GM10847 (cell line): ENCODE measurements around the gene ITPR2.

Experiments
- POLR2A ChIP-seq: IDR thresholded peaks from 2 replicates; pipeline ENCODE4 v1.6.1; 2011; ENCODE audit not compliant: insufficient read length; ENCODE audit errors: extremely low read depth

Gene ITPR2

DNA sequence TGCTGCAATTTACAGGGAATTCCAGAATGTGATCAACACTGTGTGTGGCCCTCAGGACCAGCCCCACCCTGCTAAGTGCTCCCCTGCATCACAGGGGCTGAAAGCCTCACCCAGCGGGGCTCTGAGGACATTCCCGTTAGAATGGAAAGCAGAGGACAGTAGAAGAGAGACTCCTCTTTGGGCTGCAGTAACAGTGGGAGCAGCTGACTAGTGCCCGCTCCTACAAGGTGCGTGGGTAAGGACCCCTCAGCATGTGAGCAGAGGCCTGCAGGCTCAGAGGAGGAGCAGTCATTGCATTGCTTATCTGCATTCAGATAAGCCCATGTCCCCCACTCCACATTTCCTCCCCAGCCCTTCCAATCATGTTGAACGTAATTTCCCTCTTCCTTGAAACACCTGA lies 120.1 kb downstream of the ITPR2 start:
- no peak for TF ChIP-seq POLR2A

DNA sequence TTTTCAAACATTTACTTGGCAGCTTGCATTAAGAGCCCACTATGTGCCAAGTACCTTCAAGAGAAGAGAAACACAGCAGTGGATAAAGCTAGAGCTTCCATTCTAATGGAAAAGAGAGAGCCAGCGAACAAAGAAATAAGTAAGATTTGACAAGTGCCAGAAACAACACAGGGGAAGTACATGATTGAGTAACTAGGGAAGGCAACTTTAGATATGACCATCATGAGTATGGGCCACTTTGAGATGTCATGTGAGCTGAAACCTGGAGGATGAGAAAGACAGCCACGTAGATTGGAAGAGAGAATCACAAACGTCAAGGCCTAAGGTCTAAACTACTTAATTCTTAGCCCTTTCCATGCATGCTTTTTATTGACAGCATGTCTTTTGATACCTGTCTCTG lies 121.4 kb downstream of the ITPR2 start:
- TF ChIP-seq POLR2A = no peak

DNA sequence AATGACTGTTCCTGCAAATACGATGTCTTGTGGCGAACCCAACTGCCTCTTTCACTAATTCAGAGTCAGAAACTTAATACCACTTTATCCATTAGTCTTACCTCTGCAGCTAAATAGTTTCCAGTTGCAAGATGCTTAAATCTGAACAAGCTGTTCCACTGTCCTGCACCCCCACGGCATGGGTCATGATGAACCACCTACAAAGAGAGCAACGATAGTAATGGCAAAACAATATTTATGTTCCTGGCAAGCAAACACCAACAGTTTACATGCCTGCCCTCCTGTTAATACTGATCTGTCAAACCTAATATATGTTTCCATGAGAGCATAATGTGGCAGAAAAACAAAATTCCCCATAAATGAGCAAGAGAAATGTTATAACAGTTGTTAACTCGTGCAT lies 121.9 kb downstream of the ITPR2 start:
- TF ChIP-seq POLR2A = no peak

DNA sequence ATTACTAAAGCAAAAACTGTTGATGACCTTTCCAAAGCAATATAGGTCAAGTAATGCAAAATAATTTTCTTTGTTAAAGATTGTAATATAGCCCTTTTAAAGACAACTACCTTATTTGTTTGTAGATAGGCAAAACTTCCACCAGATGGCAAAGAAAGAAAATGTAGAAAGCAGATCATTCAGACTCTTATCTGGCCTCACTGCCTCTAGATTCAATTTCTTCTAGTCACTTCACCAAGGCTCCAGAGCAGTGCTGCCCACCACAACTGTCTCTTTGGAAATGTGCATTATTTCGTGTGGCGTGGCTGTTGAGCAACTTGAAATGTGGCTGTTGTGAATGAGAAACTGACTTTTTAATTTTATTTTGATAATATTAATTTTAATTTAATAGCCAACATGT lies 127.1 kb downstream of the ITPR2 start:
- no peak for TF ChIP-seq POLR2A

DNA sequence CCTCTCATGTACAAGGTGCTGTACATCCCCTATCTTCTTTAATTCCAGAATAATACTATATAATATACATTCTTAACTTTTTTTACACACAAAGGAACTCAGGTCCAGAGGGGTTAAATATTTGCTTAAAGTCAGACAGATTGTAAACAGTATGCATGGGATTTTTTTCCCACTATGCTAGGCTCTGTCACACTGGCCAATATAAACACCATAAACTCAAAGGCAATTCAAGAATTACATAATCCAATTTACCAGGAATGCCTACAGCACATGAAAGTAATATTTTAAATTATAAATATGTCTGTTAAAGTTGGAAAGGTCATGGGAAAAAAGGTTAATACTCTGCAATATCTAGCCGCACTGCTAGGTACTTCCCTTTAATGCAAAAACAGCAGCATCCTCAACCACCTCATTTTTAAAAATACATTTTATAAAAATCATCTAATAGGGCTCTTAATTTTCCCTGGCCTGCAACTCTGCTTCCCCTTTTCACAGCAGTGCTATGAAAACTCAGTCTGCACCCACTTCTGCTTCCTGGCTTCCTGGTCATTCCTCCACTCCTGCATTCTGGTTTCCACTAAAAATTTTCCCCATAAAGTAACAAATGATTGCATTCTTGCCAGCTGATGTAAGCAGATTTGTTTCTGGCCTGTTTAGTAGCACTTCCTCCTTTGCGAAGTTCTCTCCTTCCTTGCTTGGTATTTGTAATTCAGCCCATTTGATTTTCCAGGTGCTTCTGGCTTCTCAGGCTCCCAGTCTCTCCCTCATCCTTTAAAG lies 128.1 kb downstream of the ITPR2 start:
- no peak for TF ChIP-seq POLR2A

DNA sequence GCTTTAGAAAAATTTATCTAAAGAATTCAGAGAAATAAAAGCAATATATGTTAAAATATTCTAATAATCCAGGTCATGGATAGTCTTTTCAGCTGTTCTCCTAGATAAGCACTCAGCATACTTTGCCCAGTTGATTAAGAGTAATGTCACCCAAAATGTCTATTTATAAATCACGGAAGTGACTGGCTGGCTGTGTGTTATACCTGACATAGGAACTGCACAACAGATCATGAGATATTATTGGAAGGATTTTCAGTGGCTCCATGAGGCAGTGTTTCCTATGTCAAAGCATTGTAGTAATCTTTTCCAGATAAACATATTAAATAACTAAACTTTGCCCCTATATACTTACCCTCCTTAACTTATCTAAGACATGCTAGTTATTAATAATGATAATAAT lies 128.8 kb downstream of the ITPR2 start:
- no peak for TF ChIP-seq POLR2A

DNA sequence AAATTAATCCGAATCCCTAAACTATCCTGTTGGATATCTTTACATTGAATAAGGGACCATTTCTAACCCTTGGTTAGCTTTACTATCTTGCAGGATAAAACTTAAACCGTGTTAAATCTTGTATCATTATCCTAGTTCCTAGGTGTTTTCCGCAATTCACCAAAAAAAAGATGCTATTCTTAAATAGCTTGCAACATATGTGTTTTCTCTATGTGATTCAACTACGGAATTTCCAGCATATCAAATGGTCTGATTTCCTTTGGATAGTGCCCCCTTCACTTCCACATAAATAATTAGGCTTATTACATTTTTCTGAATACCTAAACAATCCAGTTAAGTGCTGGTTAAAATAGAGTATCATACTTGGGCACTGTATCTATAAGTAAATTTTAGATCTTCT lies 130.3 kb downstream of the ITPR2 start:
- no peak for TF ChIP-seq POLR2A

DNA sequence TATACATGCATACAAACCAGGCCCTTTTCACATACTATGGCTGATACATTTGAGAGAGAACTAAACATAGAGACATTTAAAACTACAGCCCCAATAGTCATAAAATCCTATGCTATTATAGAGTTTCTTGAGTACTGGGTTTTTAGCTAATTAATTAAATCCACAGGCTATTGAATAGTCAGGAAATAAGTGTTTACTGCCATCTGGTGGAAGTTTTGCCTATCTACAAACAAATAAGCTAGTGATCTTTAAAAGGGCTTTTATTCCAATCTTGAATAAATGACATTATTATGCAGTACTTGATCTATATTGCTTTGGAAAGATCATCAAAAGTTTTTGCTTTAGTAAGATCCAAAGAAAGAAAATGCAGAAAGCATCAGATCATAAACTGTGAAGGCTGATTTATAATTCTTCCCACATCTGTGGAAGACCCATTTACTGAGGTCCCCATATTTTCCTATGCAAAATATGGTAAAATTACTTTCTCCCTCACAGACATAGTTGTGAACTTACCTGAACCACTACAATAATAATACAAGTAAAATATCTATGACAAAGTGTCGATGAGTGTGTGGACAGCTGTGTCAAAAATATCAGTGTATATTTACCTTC lies 131.3 kb downstream of the ITPR2 start:
- TF ChIP-seq POLR2A = no peak

DNA sequence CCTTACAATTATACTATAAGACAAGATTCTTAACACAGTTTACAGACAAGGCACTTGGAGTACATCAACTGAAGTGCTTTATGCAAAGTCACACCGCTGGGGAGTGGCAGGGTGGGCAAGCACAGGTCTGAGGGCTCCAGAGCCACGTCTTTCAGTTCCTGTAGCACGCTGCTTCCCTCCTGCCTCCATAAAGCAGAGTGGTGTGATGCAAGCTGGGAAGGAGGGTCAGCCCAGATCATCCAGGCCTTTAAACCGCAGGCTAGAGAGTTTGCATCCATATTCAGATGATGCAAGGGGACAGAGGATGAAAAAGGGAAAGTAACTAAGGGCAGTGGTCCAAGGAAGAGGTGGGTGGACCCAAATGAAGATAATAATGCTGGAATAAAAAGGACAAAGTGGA lies 132.6 kb downstream of the ITPR2 start:
- no peak for TF ChIP-seq POLR2A

DNA sequence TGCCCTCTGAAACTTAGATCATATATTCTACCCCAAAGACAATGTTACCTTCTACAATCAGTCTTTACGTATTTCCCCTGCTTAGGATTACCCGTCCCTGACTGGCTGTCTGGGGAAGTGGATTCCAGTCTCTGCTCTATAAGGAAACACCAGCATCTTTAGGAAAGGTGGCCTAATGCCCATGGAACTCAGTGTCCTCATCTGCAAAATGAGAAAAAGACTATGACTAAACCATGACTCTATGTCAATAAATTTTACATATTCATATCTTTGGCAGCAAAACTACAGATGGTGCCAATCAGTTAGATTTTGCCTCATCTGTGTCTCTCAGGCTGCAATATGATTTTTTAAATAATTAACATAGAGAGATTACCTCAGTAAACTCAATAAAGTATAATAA lies 133.8 kb downstream of the ITPR2 start:
- TF ChIP-seq POLR2A = no peak

DNA sequence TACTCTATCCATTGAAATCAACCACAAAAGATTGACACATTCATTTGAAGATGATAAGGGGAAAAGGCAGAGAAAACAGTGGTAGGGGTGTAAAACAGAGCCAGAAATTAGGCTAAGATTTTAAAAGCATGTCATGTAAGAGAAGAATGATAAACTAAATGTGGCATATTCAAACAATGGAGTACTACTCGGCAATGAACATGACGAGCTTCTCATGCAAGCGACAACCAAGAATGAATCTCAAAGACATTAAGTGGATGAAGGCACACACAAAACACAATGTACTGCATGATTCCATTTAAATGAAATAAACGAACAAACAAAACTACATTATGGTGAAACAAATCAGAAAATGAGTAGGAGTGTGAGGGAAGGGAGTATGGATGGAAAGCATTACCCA lies 134.8 kb downstream of the ITPR2 start:
- no peak for TF ChIP-seq POLR2A

DNA sequence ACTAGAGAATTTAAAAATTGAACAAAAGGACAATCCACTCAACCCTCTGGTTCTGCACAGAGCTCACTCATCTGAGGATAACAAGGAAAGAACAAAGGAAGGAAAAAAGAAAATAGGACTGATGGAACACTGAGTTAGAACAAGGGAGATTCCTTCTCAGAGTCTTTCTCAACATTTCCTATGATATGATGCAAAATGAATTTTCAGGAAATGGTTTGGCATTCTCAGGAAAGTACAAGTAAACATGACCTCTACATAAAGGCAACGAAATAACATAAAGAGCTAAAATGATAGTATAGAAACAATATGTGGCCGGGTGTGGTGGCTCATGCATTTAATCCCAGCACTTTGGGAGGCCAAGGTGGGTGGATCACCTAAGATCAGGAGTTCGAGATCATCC lies 135.8 kb downstream of the ITPR2 start:
- TF ChIP-seq POLR2A = no peak

DNA sequence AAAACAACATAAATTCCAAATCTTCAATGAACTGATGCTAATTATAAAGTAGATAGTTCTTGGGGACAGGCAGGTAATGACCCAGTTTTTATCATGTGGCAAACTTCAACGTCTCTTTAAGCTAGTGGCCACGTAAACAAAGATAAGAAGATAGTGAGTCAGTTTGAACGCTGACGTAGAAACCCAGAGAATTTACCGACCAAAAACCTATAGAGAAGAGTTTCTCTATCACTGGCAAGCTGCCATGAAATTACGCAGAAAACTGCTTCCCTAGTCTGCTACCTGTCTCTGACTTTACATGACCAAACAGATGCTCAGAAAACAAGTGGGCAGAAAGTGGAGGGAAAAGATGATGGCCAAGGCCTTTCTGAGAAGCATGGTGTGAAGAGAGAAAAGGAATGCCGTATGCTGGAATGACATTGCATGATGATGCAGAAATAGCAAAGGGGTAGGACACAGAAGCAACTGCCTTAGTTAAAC lies 136.3 kb downstream of the ITPR2 start:
- TF ChIP-seq POLR2A = no peak

DNA sequence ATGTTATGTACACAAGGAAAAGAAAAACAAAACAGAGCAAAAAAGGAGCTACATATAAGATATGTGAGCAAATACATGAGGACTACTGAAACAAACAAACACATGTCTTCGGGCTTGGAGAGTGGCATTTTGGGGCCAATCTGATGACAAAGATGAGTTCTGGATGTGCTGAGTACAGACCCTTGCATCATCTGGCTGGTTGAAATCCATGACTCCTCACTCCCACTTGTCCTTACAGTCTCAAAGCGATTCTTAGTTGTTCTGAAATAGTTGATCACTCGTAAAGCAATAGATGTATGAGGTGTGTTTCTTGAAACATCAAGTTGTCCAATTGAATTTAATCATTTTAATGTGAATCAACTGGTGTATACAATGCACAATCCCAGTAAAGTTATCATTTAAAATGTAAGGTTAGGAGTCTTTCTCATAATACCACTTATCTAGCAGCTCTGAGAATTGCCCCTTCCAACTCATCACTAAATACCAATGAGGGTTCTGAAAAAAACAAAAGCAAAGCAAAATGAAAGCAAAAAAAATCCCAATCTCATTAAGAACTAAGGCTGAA lies 136.9 kb downstream of the ITPR2 start:
- no peak for TF ChIP-seq POLR2A

DNA sequence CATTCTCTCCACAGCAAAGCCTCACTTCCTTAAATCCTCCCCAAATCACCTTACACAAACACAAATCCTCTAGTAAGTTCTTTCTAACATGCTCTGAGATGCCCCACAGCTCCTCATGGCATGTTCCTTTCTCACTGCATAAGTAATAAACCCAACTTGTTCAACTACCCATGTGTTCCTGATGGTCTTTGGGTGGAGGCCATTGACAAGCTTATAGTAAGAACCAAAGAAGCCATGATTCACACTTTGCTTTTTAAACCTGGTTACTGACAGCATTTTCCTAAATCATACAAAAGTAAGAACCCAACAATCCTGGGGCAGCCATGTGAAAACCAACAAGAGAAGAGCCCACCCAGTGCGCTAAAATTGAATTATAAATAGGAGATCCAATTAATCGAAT lies 138.6 kb downstream of the ITPR2 start:
- TF ChIP-seq POLR2A = no peak

DNA sequence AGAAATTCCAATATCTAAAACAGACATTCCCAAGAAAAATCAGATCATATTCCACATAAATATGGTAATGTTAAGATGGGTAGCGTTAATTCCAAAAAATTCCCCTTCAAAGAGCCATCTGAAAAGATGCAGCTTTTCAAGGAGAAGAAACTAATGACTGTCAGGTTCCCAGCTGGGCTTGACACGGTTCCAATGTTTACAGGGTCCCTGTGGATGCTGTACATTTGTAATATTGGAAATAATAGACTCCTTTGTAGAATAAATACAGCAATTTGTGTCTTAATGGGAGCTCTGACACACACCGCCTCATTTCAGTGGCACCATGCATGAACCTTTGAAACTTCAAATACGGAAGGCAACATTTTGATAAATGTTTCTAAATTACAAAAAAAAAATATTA lies 140.6 kb downstream of the ITPR2 start:
- no peak for TF ChIP-seq POLR2A
